ENCODE data around the gene NDUFS2. TPM values are rescaled to one million over a fixed set of nuclear protein-coding genes. Genes with fewer than 3 reads are reported as not detected.

NDUFS2 gene
- total and polyA plus RNA-seq, 11 donors = 157 to 460 (median 289) TPM

DNA sequence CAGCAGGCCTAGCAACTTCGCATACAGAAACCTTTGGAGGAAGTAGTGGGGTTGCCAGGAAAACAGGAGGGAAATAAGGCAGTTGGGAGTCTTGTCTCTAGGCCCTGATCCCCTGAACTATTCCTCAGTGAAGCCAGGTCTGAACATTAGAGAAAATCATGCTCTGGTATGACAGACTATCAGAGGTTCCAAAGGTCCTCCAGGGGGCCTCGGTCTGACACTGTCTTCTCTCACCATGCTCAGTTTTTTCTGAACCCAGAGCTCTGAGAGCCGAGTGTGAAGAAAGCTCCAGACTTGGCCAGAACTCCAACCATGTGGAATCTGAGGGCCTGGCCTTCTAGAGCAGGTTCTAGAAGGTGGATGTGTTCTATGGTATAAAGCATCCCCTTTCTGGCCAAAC is 27.7 kb downstream of the NDUFS2 start:
- Histone ChIP-seq H3K36me3 (peaks cover 0 to 36% (median 28%) of the 10 kb centered on the region in 9 donors), H3K4me3 (no peak overlapping the region), H3K27me3 (no peaks in the 10 kb centered on the region), H3K4me1 (peaks cover 0 to 31% (median 18%) of the 10 kb centered on the region in 12 donors), H3K9me3 (no peaks in the 10 kb centered on the region), H3K27ac (no peak overlapping the region)
- WGBS, 4 donors = 51 to 63% (median 55%) methylated on average over 3 of the region's 3 CpGs
- DNase-seq (no peak), ATAC-seq (no peak)
- TF ChIP-seq, protein P1, sequence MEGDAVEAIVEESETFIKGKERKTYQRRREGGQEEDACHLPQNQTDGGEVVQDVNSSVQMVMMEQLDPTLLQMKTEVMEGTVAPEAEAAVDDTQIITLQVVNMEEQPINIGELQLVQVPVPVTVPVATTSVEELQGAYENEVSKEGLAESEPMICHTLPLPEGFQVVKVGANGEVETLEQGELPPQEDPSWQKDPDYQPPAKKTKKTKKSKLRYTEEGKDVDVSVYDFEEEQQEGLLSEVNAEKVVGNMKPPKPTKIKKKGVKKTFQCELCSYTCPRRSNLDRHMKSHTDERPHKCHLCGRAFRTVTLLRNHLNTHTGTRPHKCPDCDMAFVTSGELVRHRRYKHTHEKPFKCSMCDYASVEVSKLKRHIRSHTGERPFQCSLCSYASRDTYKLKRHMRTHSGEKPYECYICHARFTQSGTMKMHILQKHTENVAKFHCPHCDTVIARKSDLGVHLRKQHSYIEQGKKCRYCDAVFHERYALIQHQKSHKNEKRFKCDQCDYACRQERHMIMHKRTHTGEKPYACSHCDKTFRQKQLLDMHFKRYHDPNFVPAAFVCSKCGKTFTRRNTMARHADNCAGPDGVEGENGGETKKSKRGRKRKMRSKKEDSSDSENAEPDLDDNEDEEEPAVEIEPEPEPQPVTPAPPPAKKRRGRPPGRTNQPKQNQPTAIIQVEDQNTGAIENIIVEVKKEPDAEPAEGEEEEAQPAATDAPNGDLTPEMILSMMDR (IDR thresholded peaks at IDR 0.05) = no peak
- TF ChIP-seq POLR2A (IDR thresholded peaks at IDR 0.05) = no peak
- intact Hi-C loops (cut with DNase I) = loop anchor here in 9 of 10 donors (5.0 to 10.0 kb wide), 8 partner anchors 38 to 157 kb away; partner anchors contain the start of genes SDHC (in 4 of the 9) and CFAP126 (in 2 of the 9)

DNA sequence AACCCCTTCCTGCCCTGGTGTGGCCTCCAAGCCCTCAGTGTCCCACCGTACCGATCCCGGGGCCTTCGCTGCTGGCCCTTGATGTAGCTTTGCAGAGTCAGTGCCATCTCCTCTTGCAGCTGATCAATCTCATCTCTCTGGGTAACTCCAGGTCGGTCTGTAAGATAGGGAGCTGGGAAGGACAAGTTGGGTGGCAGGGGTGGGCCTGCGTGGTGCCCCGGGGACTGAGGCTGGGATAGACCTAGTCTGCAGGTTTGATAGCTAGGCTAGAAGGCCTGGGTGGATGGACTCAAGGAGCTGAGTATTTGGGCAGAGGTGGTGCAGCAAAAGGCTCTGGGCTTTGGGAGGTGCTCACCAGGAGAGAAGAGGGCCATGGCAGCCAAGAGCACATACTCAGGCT is 28.6 kb downstream of the NDUFS2 start:
- WGBS, 4 donors = 90 to 95% (median 93%) methylated on average over 7 of the region's 7 CpGs
- intact Hi-C loops (cut with DNase I) = loop anchor here in 1 of 10 donors (5.0 kb wide), 1 partner anchor 142 kb away; no protein-coding TSS in a partner anchor
- no peak overlapping the region for H3K4me3 ChIP-seq
- ATAC-seq (no peak), DNase-seq (no peak)
- TF ChIP-seq, protein P1 (IDR thresholded peaks at IDR 0.05) = no peak
- no peak for TF ChIP-seq POLR2A (IDR thresholded peaks at IDR 0.05)
- H3K9me3 ChIP-seq = no peaks in the 10 kb centered on the region
- peaks cover 0 to 36% (median 28%) of the 10 kb centered on the region in 9 donors for H3K36me3 ChIP-seq
- peaks cover 0 to 25% (median 16%) of the 10 kb centered on the region in 12 donors for H3K4me1 ChIP-seq
- no peak overlapping the region for H3K27ac ChIP-seq
- no peaks in the 10 kb centered on the region for H3K27me3 ChIP-seq

DNA sequence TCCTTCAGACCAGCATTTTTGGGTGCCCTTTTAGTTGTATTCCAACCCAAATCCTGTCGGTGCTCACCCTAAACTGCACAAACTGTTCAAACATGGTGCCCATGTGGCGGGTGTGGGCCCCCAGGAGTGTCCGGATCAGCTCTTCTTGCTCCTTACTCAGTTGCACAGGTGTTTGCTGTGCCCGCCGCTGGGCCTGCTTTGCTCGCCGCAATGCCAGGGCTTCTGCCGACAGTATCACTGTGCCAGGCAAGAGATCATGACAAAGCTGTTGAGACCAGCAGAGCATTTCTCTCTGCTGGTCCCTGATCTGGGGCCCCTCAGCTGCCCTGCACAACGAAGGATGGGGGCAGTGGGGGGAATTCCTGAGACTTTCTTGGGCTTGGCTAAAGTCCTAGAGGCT is 30.9 kb downstream of the NDUFS2 start:
- peaks cover 0 to 5% (median 0%) of the 10 kb centered on the region in 12 donors for H3K4me1 ChIP-seq
- ATAC-seq (no peak), DNase-seq (no peak)
- no peak for TF ChIP-seq POLR2A (IDR thresholded peaks at IDR 0.05)
- TF ChIP-seq, protein P1 (IDR thresholded peaks at IDR 0.05) = no peak
- H3K36me3 ChIP-seq = peaks cover 0 to 31% (median 27%) of the 10 kb centered on the region in 9 donors
- 73 to 86% (median 84%) methylated on average over 4 to 9 of the region's 9 CpGs for WGBS, 4 donors
- intact Hi-C loops (cut with DNase I) = loop anchor here in 1 of 10 donors (5.0 kb wide), 1 partner anchor 139 kb away; no protein-coding TSS in a partner anchor
- no peak overlapping the region for H3K4me3 ChIP-seq
- H3K27ac ChIP-seq = no peak overlapping the region
- H3K9me3 ChIP-seq = no peaks in the 10 kb centered on the region
- no peaks in the 10 kb centered on the region for H3K27me3 ChIP-seq

DNA sequence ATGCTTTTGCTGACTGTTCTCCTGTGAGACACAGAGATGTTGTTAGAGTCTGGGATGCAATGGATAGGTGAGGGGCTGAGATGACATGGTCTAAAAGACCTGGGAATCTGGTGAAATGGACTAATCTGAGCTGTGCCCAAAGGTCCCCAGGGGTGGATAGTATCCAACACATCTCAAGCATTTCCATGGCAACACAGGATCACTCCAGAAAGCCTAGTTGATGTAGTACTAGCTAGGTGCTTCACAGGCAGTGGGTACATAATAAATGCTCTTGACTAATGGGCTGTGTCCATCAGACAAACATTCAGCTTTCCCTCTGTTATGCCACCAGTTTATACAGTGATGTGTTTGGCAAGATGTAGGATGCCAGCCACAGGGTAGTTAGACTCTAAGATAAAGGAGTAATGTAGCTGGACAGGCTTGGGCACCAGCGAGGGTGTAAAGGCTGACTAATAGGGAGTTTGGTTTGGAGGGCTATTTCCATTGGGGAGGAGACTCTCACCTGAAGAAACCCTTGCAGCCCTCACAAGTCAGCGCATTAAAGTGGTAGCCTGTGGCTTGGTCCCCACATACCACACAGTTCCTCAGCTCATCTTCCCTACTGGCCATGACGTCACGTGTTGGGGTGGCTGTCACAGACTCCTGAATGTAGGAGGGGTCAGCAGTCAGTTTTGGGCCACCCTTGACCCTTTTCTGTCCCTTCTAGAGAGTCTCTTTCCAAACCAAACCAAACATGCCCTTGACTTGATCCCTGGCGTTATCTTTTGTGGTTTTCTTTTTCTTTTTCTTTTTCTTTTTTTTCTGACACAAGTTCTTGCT is 34.0 kb downstream of the NDUFS2 start:
- H3K36me3 ChIP-seq = peaks cover 0 to under 1% (median 0%) of the 10 kb centered on the region in 9 donors
- WGBS, 4 donors = 84 to 87% (median 86%) methylated on average over 5 of the region's 5 CpGs
- no peak for DNase-seq
- no peak for TF ChIP-seq POLR2A (IDR thresholded peaks at IDR 0.05)
- TF ChIP-seq, protein P1 (IDR thresholded peaks at IDR 0.05) = no peak
- no peaks in the 10 kb centered on the region for H3K27me3 ChIP-seq
- H3K27ac ChIP-seq = no peak overlapping the region
- intact Hi-C loops (cut with DNase I) = no loop called here
- no peaks in the 10 kb centered on the region for H3K4me1 ChIP-seq
- H3K4me3 ChIP-seq = no peak overlapping the region
- H3K9me3 ChIP-seq = no peaks in the 10 kb centered on the region
- peak in 1 of 4 donors; percentile 24 for ATAC-seq
